Measurements from ENCODE around the gene HDLBP. TPM values are rescaled to one million over a fixed set of nuclear protein-coding genes. Genes with fewer than 3 reads are reported as not detected.

The HDLBP gene
- polyA plus RNA-seq, 3 donors: 50.4 to 73.1 (median 69.9) TPM

DNA sequence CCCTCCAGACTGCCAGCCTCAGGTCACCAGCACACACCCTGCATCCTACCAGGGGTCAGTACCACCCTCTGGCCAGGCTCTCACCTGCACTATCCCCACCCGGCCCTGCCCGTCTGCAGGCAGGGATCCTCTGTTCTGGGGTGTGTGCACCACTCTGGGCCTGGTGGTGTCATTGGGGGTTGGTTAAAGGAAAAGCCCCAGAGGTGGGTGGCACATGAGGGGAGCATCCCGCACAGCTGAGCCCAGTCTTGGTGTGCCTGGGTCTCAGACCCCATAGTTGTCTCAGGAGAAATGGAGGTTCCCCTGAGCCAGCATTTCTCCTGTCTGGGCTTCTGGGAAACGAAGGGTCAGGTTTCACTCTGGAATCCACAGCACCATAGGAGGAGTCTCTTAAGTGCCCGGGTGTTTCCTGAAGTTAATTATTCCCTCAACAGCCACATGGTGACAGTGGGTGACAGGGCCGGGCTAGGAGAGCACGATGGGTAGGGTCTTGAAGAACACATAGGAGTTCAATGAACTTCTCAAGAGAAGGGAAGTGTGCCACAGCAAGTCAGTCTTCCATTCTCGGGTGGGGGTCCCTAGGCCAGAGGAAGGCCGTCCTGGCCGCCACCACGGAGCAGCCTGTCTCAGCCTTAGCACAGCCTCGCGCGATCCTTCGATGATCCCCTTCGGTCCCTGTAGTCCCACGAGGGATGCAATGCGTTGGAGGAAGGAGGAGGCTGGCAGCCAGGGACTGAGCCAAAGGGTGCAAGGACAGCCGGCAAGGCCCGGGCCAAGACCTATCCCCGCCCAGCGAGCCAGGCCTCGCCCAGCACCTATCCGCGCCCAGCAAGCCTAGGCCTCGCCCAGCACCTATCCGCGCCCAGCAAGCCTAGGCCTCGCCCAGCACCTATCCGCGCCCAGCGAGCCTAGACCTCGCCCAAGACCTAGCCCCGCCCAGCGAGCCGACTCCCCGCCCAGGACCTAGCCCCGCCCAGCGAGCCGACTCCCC, 39.5 kb upstream of the HDLBP start:
- peak overlapping the region; percentile 33 to 58 for H3K4me3 Mint-ChIP-seq
- peak overlapping the region in 1 of 3 experiments; percentile 47 for H3K4me3 ChIP-seq (replicated peaks in 1 of 3; ENCODE audit: low read depth in 2 of 3, low read length in 3 of 3)

DNA sequence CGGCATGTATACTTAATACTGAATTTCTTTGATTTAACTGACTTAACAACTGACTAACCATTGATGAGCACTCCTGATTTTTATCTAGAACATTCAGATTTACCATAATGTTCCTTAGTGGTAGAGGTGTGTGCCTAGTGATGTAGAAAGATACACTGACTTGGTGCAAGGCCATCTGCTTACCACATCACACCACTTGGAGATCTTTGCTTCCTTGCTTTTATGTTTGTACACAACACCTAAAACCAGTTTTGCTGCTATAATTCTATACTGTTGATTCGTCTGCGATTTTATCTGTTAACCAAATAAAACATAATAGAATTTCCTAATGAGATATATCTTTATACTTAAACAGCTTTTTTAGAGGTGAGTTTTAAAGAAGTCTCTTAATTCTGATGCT, 36.8 kb upstream of the HDLBP start:
- no peak for DNase-seq
- WGBS (ENCODE audit: insufficient coverage): no CpG with 5 or more reads among the region's 3 CpGs
- intact Hi-C loops (cut with micrococcal nuclease): loop anchor here (10.0 kb wide), 3 partner anchors 77 to 383 kb away; partner anchors contain the start of genes ATG4B (in 2 of the 2), THAP4 (in 2 of the 2) and D2HGDH (in 1 of the 2)
- Histone ChIP-seq H3K4me3 (replicated peaks in 1 of 3; ENCODE audit: low read depth in 2 of 3, low read length in 3 of 3) (no peak overlapping the region), H4K20me1 (ENCODE audit: insufficient read depth, low read length) (peaks cover 12% of the 10 kb centered on the region), H3K27me3 (ENCODE audit: control insufficient read depth in 2 of 2, insufficient read depth in 2 of 2, low read length in 2 of 2) (no peaks in the 10 kb centered on the region), H3K9me3 (replicated peaks in 1 of 2; ENCODE audit: control insufficient read depth in 1 of 2, insufficient read depth in 1 of 2, low read length in 2 of 2) (no peaks in the 10 kb centered on the region), H3K36me3 (replicated peaks in 1 of 2; ENCODE audit: control insufficient read depth in 1 of 2, insufficient read depth in 2 of 2, low read length in 2 of 2) (peaks cover 62 to 75% of the 10 kb centered on the region in 2 donors), H3K4me1 (ENCODE audit: control insufficient read depth in 1 of 2, insufficient read depth in 2 of 2, low read length in 2 of 2) (peaks cover 11 to 16% of the 10 kb centered on the region in 2 donors), H3K79me2 (ENCODE audit: insufficient read depth, low read length) (peaks cover 7% of the 10 kb centered on the region), H3K27ac (ENCODE audit: low read depth in 1 of 2, low read length in 2 of 2) (no peak overlapping the region), H2AFZ (ENCODE audit: insufficient read depth, low read depth, low read length, poor library complexity, severe bottlenecking) (no peak overlapping the region), H3K4me2 (replicated peaks; ENCODE audit: extremely low read depth, low read length, poor library complexity, severe bottlenecking) (no peak overlapping the region), H3K9ac (ENCODE audit: insufficient read depth, low read length, poor library complexity, severe bottlenecking) (no peak overlapping the region)
- Mint-ChIP-seq H3K27ac (no peak overlapping the region), H3K4me1 (peaks cover 11% of the 10 kb centered on the region), H3K36me3 (peaks cover 64 to 74% of the 10 kb centered on the region in 2 donors), H3K9me3 (peaks cover 0 to 2% (median 0%) of the 10 kb centered on the region in 7 donors), H3K27me3 (ENCODE audit: low read depth in 3 of 3) (peaks cover 0 to 4% (median 0%) of the 10 kb centered on the region in 3 donors), H3K4me3 (no peak overlapping the region)
- TF ChIP-seq, protein P1, sequence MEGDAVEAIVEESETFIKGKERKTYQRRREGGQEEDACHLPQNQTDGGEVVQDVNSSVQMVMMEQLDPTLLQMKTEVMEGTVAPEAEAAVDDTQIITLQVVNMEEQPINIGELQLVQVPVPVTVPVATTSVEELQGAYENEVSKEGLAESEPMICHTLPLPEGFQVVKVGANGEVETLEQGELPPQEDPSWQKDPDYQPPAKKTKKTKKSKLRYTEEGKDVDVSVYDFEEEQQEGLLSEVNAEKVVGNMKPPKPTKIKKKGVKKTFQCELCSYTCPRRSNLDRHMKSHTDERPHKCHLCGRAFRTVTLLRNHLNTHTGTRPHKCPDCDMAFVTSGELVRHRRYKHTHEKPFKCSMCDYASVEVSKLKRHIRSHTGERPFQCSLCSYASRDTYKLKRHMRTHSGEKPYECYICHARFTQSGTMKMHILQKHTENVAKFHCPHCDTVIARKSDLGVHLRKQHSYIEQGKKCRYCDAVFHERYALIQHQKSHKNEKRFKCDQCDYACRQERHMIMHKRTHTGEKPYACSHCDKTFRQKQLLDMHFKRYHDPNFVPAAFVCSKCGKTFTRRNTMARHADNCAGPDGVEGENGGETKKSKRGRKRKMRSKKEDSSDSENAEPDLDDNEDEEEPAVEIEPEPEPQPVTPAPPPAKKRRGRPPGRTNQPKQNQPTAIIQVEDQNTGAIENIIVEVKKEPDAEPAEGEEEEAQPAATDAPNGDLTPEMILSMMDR (IDR thresholded peaks at IDR 0.05): no peak

More for the DNA sequence above, 39.5 kb upstream of the HDLBP start:
- intact Hi-C loops (cut with micrococcal nuclease): loop anchor here (5.0 to 10.0 kb wide), 6 partner anchors 80 to 380 kb away; partner anchors contain the start of genes ATG4B (in 2 of the 2), THAP4 (in 2 of the 2), D2HGDH (in 1 of the 2) and PASK (in 1 of the 2)
- peak overlapping the region in 5 of 7 donors; percentile 50 to 78 (median 65) for H3K27ac Mint-ChIP-seq
- H3K36me3 Mint-ChIP-seq: peaks cover 48 to 49% of the 10 kb centered on the region in 2 donors
- H3K4me1 ChIP-seq (ENCODE audit: control insufficient read depth in 1 of 2, insufficient read depth in 2 of 2, low read length in 2 of 2): peaks cover 29 to 33% of the 10 kb centered on the region in 2 donors
- peaks cover 39 to 49% of the 10 kb centered on the region in 2 donors for H3K36me3 ChIP-seq (replicated peaks in 1 of 2; ENCODE audit: control insufficient read depth in 1 of 2, insufficient read depth in 2 of 2, low read length in 2 of 2)
- WGBS (ENCODE audit: insufficient coverage): 90% methylated on average over 20 of the region's 40 CpGs
- peaks cover 0 to 2% (median 0%) of the 10 kb centered on the region in 7 donors for H3K9me3 Mint-ChIP-seq
- H3K27me3 ChIP-seq (ENCODE audit: control insufficient read depth in 2 of 2, insufficient read depth in 2 of 2, low read length in 2 of 2): no peaks in the 10 kb centered on the region
- H3K9ac ChIP-seq (ENCODE audit: insufficient read depth, low read length, poor library complexity, severe bottlenecking): no peak overlapping the region
- peak; percentile 46 to 70 (median 62) for DNase-seq
- peaks cover 21% of the 10 kb centered on the region for H4K20me1 ChIP-seq (ENCODE audit: insufficient read depth, low read length)
- peaks cover 0 to 6% (median 0%) of the 10 kb centered on the region in 3 donors for H3K27me3 Mint-ChIP-seq (ENCODE audit: low read depth in 3 of 3)
- peak overlapping the region; percentile 23 for H2AFZ ChIP-seq (ENCODE audit: insufficient read depth, low read depth, low read length, poor library complexity, severe bottlenecking)
- H3K4me2 ChIP-seq (replicated peaks; ENCODE audit: extremely low read depth, low read length, poor library complexity, severe bottlenecking): peak overlapping the region; percentile 53
- H3K4me1 Mint-ChIP-seq: peaks cover 35% of the 10 kb centered on the region
- peaks cover 18% of the 10 kb centered on the region for H3K79me2 ChIP-seq (ENCODE audit: insufficient read depth, low read length)
- H3K9me3 ChIP-seq (replicated peaks in 1 of 2; ENCODE audit: control insufficient read depth in 1 of 2, insufficient read depth in 1 of 2, low read length in 2 of 2): no peaks in the 10 kb centered on the region
- H3K27ac ChIP-seq (ENCODE audit: low read depth in 1 of 2, low read length in 2 of 2): peak overlapping the region; percentile 41 to 61
- TF ChIP-seq, protein P1 (IDR thresholded peaks at IDR 0.05): no peak
